Ovary (tissue), 3 donors: ENCODE data around the gene PRAME.

ENCODE experiments used
- EP300 ChIP-seq: sonication (generic); formaldehyde crosslinking; IDR thresholded peaks from one replicate; pipeline ENCODE4 v1.6.1; 2017; ENCODE audit warnings: antibody characterized with exemption
- POLR2A ChIP-seq: fragments of 450-650 bp; IDR thresholded peaks from one replicate; pipeline ENCODE4 v1.6.1; 2017; ENCODE audit warnings: antibody characterized with exemption, mild to moderate bottlenecking, moderate library complexity
- TF ChIP-seq, protein P1 (sequence below), 3 donors: fragments of 450-650 bp in 2 of 3; fragments of 200-600 bp in 1 of 3; IDR thresholded peaks; one replicate each; pipeline versions ENCODE4 v1.5.1 to v1.8.0; 2016 to 2022; ENCODE audit warnings: antibody characterized with exemption in 3 of 3, mild to moderate bottlenecking in 1 of 3
- donor health status: DM: no; HTN: no; CAD: no.

DNA sequence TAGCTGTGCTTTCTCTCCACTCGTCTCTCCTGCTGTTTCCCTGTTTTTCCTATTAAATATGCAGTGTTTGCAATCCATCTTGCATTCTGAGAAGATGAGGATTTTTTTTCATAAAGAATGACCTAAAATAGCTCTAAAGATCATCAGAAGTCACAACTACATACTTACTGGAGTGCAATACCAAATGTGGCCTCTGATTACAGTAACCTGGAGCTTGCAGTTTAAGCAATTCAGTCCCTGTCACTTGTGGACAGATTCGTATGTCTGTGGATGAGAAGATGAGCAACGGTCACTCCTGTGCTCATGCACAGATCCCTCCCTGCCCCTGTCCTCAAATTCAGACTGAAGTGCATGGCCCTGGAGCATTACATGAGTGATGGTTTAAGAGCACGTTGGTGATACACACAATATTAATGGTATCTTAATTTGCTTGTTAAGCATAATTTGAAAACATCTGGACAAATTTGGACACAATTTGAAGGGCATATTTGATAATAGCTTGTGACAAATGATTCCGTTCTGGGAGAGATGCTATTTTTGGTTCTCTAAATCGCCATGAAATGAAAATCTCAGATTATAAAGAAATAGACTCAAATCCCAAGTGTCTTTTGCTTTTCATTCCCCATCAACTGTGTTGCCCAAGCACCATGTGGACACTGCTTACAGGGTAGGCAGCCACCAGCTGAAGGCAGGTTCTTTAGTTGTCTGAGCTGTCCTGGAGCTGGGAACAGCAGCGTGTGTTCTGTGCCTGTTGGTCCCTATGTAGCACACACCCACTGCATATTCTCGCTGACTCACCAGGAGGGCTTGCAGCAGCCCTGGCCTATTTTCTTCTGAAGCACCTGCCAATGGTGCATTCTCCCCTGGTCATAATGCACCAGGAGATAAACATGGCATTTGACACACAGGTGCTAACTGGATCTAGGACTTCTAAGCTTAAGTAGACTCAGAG, 32.6 kb upstream of the PRAME start:
- TF ChIP-seq, protein P1, sequence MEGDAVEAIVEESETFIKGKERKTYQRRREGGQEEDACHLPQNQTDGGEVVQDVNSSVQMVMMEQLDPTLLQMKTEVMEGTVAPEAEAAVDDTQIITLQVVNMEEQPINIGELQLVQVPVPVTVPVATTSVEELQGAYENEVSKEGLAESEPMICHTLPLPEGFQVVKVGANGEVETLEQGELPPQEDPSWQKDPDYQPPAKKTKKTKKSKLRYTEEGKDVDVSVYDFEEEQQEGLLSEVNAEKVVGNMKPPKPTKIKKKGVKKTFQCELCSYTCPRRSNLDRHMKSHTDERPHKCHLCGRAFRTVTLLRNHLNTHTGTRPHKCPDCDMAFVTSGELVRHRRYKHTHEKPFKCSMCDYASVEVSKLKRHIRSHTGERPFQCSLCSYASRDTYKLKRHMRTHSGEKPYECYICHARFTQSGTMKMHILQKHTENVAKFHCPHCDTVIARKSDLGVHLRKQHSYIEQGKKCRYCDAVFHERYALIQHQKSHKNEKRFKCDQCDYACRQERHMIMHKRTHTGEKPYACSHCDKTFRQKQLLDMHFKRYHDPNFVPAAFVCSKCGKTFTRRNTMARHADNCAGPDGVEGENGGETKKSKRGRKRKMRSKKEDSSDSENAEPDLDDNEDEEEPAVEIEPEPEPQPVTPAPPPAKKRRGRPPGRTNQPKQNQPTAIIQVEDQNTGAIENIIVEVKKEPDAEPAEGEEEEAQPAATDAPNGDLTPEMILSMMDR (IDR thresholded peaks at IDR 0.05): no peak
- TF ChIP-seq POLR2A (no peak), EP300 (no peak)
